SK-N-SH (cell line): ENCODE data around the gene TUBB1. TPM values are rescaled to one million over a fixed set of nuclear protein-coding genes. Genes with fewer than 3 reads are reported as not detected.

Experiments used
- CTCF ChIA-PET: fragments of 300-600, 350-600 bp; formaldehyde crosslinking; extraction: SDS; loops from one replicate; lab custom pipeline; 2021; lab: Yijun Ruan, JAX
- POLR2A ChIA-PET: fragments of 350-600 bp; sonication (Branson Sonifier 250); formaldehyde crosslinking; extraction: SDS; loops from one replicate; lab custom pipeline; 2020; ENCODE audit warnings: antibody characterized with exemption, inconsistent platforms; lab: Yijun Ruan, JAX
- DNase-seq: peaks from one replicate; pipeline ENCODE4 v3.0.0; 2012
- H2AFZ ChIP-seq: fragments of 200-600 bp; sonication (generic); 2 replicates; pipeline ENCODE4 v1.8.1; 2016; ENCODE audit warnings: antibody characterized with exemption, mild to moderate bottlenecking, low read depth
- H3F3A ChIP-seq: fragments of 200-600 bp; sonication (generic); replicated peaks from 2 replicates; pipeline ENCODE3; 2016; ENCODE audit warnings: antibody characterized with exemption, mild to moderate bottlenecking; ENCODE audit not compliant: insufficient read depth
- H3K27ac ChIP-seq, 2 experiments: fragments of 200-500 bp in 1 of 2; fragments of 200-600 bp in 1 of 2; sonication (Bioruptor generic) in 1 of 2; sonication (generic), shearing (Covaris generic) in 1 of 2; 2 replicates each; pipeline versions ENCODE4 v1.5.1 to v1.6.1; 2014 to 2016; ENCODE audit warnings: low read depth in 2 of 2, inconsistent platforms in 1 of 2, low read length in 1 of 2, mild to moderate bottlenecking in 1 of 2, mixed read lengths in 1 of 2
- H3K27me3 ChIP-seq: fragments of 200-600 bp; sonication (generic), shearing (Covaris generic); 2 replicates; pipeline ENCODE4 v1.6.1; 2016; ENCODE audit warnings: mixed run types; ENCODE audit not compliant: insufficient read depth
- H3K36me3 ChIP-seq, 2 experiments: fragments of 200-500 bp in 1 of 2; fragments of 200-600 bp in 1 of 2; sonication (Bioruptor generic) in 1 of 2; sonication (generic) in 1 of 2; replicated peaks in 1 of 2; 2 replicates each; pipeline versions ENCODE3 to v1.5.1; 2014 to 2016; ENCODE audit warnings: low read length in 1 of 2, mild to moderate bottlenecking in 1 of 2; ENCODE audit not compliant: insufficient read depth in 2 of 2, control insufficient read depth in 1 of 2
- H3K4me1 ChIP-seq, 2 experiments: fragments of 200-500 bp in 1 of 2; fragments of 200-600 bp in 1 of 2; sonication (Bioruptor generic) in 1 of 2; sonication (generic), shearing (Covaris generic) in 1 of 2; 2 replicates each; pipeline versions ENCODE4 v1.5.1 to v1.6.1; 2014 to 2016; ENCODE audit warnings: low read depth in 1 of 2, low read length in 1 of 2, mixed run types in 1 of 2; ENCODE audit not compliant: insufficient read depth in 2 of 2, control insufficient read depth in 1 of 2
- H3K4me2 ChIP-seq: fragments of 200-600 bp; sonication (generic), shearing (Covaris generic); 2 replicates; pipeline ENCODE4 v1.6.1; 2017; ENCODE audit warnings: mixed run types
- H3K4me3 ChIP-seq, 2 experiments: fragments of 200-500 bp in 1 of 2; fragments of 200-600 bp in 1 of 2; sonication (Bioruptor generic) in 1 of 2; sonication (generic), shearing (Covaris generic) in 1 of 2; 2 replicates each; pipeline versions ENCODE4 v1.5.1 to v1.8.1; 2014 to 2016; ENCODE audit warnings: low read depth in 2 of 2, inconsistent platforms in 1 of 2, low read length in 1 of 2, mild to moderate bottlenecking in 1 of 2, mixed read lengths in 1 of 2, moderate library complexity in 1 of 2
- H3K79me2 ChIP-seq: fragments of 200-600 bp; sonication (generic); 2 replicates; pipeline ENCODE4 v1.8.1; 2017; ENCODE audit warnings: mild to moderate bottlenecking; ENCODE audit not compliant: insufficient read depth
- H3K9ac ChIP-seq: fragments of 200-600 bp; sonication (generic); 2 replicates; pipeline ENCODE4 v1.6.1; 2017; ENCODE audit warnings: mixed run types
- H3K9me2 ChIP-seq: fragments of 200-600 bp; sonication (generic); 2 replicates; pipeline ENCODE4 v1.6.1; 2017; ENCODE audit warnings: mixed run types
- H3K9me3 ChIP-seq: fragments of 200-600 bp; sonication (generic); 2 replicates; pipeline ENCODE4 v1.6.1; 2017; ENCODE audit warnings: mixed run types, mild to moderate bottlenecking, moderate library complexity
- H4K20me1 ChIP-seq: fragments of 200-600 bp; sonication (generic); 2 replicates; pipeline ENCODE4 v1.6.1; 2017; ENCODE audit warnings: mild to moderate bottlenecking, mixed run types; ENCODE audit not compliant: insufficient read depth
- CHD2 ChIP-seq: fragments of 150-350 bp; IDR thresholded peaks from 2 replicates; pipeline ENCODE4 v1.6.1; 2018; ENCODE audit warnings: low read length; ENCODE audit not compliant: partially characterized antibody
- CTCF ChIP-seq: fragments of 200-600 bp; sonication (generic); IDR thresholded peaks from 2 replicates; pipeline ENCODE4 v1.6.1; 2017; ENCODE audit warnings: antibody characterized with exemption, mild to moderate bottlenecking, moderate library complexity
- ELF1 ChIP-seq: IDR thresholded peaks from 2 replicates; pipeline ENCODE4 v1.4.0; 2012
- EZH2phosphoT487 ChIP-seq: fragments of 200-600 bp; sonication (generic); IDR thresholded peaks from 2 replicates; pipeline ENCODE4 v1.6.1; 2017; ENCODE audit warnings: low read depth, mixed run types, mild to moderate bottlenecking, antibody characterized with exemption, moderate library complexity, borderline replicate concordance
- FOSL2 ChIP-seq: IDR thresholded peaks from 2 replicates; pipeline ENCODE4 v1.4.0; 2012; ENCODE audit warnings: low read depth, mild to moderate bottlenecking, moderate library complexity, borderline replicate concordance
- FOXM1 ChIP-seq: IDR thresholded peaks from 2 replicates; pipeline ENCODE4 v1.4.0; 2012; ENCODE audit warnings: low read depth, mild to moderate bottlenecking
- JUND ChIP-seq: IDR thresholded peaks from 2 replicates; pipeline ENCODE4 v1.4.0; 2012
- MEF2A ChIP-seq: IDR thresholded peaks from 2 replicates; pipeline ENCODE4 v1.4.0; 2012; ENCODE audit warnings: low read depth, borderline replicate concordance
- NRF1 ChIP-seq: IDR thresholded peaks from 2 replicates; pipeline ENCODE4 v1.6.1; 2012; ENCODE audit warnings: low read depth, mild to moderate bottlenecking, low read length
- RAD21 ChIP-seq: IDR thresholded peaks from 2 replicates; pipeline ENCODE4 v1.6.1; 2012; ENCODE audit warnings: mild to moderate bottlenecking, low read length
- RFX5 ChIP-seq: IDR thresholded peaks from 2 replicates; pipeline ENCODE4 v1.6.1; 2012; ENCODE audit warnings: mild to moderate bottlenecking, improper control_type of control experiment, low read length
- SIN3A ChIP-seq: IDR thresholded peaks from 2 replicates; pipeline ENCODE4 v1.6.1; 2012; ENCODE audit warnings: low read depth, mild to moderate bottlenecking, low read length, moderate library complexity, borderline replicate concordance
- TAF1 ChIP-seq: IDR thresholded peaks from 2 replicates; pipeline ENCODE4 v1.6.1; 2012; ENCODE audit warnings: low read depth, mild to moderate bottlenecking, low read length, moderate library complexity, borderline replicate concordance
- TCF12 ChIP-seq: IDR thresholded peaks from 2 replicates; pipeline ENCODE4 v1.4.0; 2012
- USF1 ChIP-seq: IDR thresholded peaks from 2 replicates; pipeline ENCODE4 v1.4.0; 2012; ENCODE audit warnings: low read depth, borderline replicate concordance
- USF2 ChIP-seq: fragments of 150-350 bp; IDR thresholded peaks from 2 replicates; pipeline ENCODE4 v1.6.1; 2017; ENCODE audit warnings: antibody characterized with exemption, low read length, low read depth, borderline replicate concordance
- YY1 ChIP-seq: IDR thresholded peaks from 2 replicates; pipeline ENCODE4 v1.4.0; 2012; ENCODE audit warnings: low read depth, mild to moderate bottlenecking
- WGBS: methylation state at CpG from one replicate; pipeline ENCODE4 v1.1.6; 2017; ENCODE audit warnings: low lambda C conversion rate; 5-methylcytosine and 5-hydroxymethylcytosine counted together
- polyA plus RNA-seq, 3 experiments: library from polyadenylated mRNA; depleted of rRNA; stranded (reverse); fragments of >200 nt; gene quantifications; 2 replicates each; pipeline ENCODE4 v1.2.3, GENCODE V29; 2012

The TUBB1 gene
- polyA plus RNA-seq, 1 of the 3 experiments (the other 2 are of a cell fraction), result not detected

GRCh38 chr20:59000326-59000725, 18.9 kb upstream of the TUBB1 start:
- peaks cover 4 to 8% of the 10 kb centered on the region in 2 experiments for H3K36me3 ChIP-seq
- ChIA-PET CTCF (interaction anchor here (1.3 kb wide), 1 partner anchor 121 kb away, joined by 3 read pairs; no protein-coding TSS in a partner anchor), POLR2A (interaction anchor here (1.9 kb wide), 1 partner anchor 12 kb away, joined by 6 read pairs; no protein-coding TSS in a partner anchor)
- 92% methylated on average over 3 of the region's 3 CpGs for WGBS
- no peaks in the 10 kb centered on the region for H3F3A ChIP-seq
- H3K9me2 ChIP-seq, result no peaks in the 10 kb centered on the region
- no peak overlapping the region for H3K4me3 ChIP-seq
- H3K79me2 ChIP-seq, result no peaks in the 10 kb centered on the region
- H3K9me3 ChIP-seq, result no peaks in the 10 kb centered on the region
- no peaks in the 10 kb centered on the region for H4K20me1 ChIP-seq
- H3K4me2 ChIP-seq, result no peak overlapping the region
- H3K9ac ChIP-seq, result no peak overlapping the region
- TF ChIP-seq TCF12 (no peak), EZH2phosphoT487 (no peak), NRF1 (no peak), TAF1 (no peak), MEF2A (no peak), RFX5 (no peak), CHD2 (no peak), FOSL2 (no peak), FOXM1 (no peak), USF2 (no peak), USF1 (no peak), CTCF (no peak), RAD21 (no peak), JUND (no peak), SIN3A (no peak), YY1 (no peak), ELF1 (no peak)
- no peaks in the 10 kb centered on the region for H3K27me3 ChIP-seq
- H2AFZ ChIP-seq, result no peak overlapping the region
- DNase-seq, result no peak
- peaks cover 0 to 3% of the 10 kb centered on the region in 2 experiments; a peak in 1 of 4 replicates for H3K4me1 ChIP-seq
- no peak overlapping the region for H3K27ac ChIP-seq
